ENCODE data around the gene SEC14L1.
"Not testable (repeated sequence)": the region's sequence is repeated elsewhere in the genome, so short reads cannot be mapped to it uniquely, and the experiment has no call there.

SEC14L1 gene

GRCh38 chr17:77247048-77247541, 106.3 kb downstream of the SEC14L1 start:
- Mint-ChIP-seq H3K4me3 (peak overlapping the region; percentile 74 to 75 (median 74)), H3K27me3 (ENCODE audit: low read depth) (peaks cover 4% of the 10 kb centered on the region), H3K27ac (no peak overlapping the region), H3K4me1 (no peaks in the 10 kb centered on the region), H3K36me3 (ENCODE audit: low read depth) (no peaks in the 10 kb centered on the region), H3K9me3 (no peaks in the 10 kb centered on the region)
- peak; percentile 99 for TF ChIP-seq CTCF (IDR thresholded peaks at IDR 0.05; ENCODE audit: unreplicated experiment in 3 of 3)

GRCh38 chr17:77247609-77248008, 106.8 kb downstream of the SEC14L1 start:
- Mint-ChIP-seq H3K4me1 (peaks cover 3% of the 10 kb centered on the region), H3K27me3 (ENCODE audit: low read depth) (peaks cover 4% of the 10 kb centered on the region), H3K9me3 (no peaks in the 10 kb centered on the region), H3K36me3 (ENCODE audit: low read depth) (no peaks in the 10 kb centered on the region), H3K27ac (no peak overlapping the region), H3K4me3 (peak overlapping the region; percentile 74 to 75 (median 74))
- no peak for TF ChIP-seq CTCF (IDR thresholded peaks at IDR 0.05; ENCODE audit: unreplicated experiment in 3 of 3)

GRCh38 chr17:77248216-77249114, 107.7 kb downstream of the SEC14L1 start:
- Mint-ChIP-seq H3K36me3 (ENCODE audit: low read depth) (no peaks in the 10 kb centered on the region), H3K27ac (peak overlapping the region; percentile 14 to 80 (median 30)), H3K9me3 (no peaks in the 10 kb centered on the region), H3K4me3 (peak overlapping the region; percentile 62 to 68 (median 68)), H3K4me1 (peaks cover 6% of the 10 kb centered on the region), H3K27me3 (ENCODE audit: low read depth) (peaks cover 4% of the 10 kb centered on the region)
- no peak for TF ChIP-seq CTCF (IDR thresholded peaks at IDR 0.05; ENCODE audit: unreplicated experiment in 3 of 3)

GRCh38 chr17:77251622-77252183, 110.9 kb downstream of the SEC14L1 start:
- no peak for TF ChIP-seq CTCF (IDR thresholded peaks at IDR 0.05; ENCODE audit: unreplicated experiment in 3 of 3)
- Mint-ChIP-seq H3K27me3 (ENCODE audit: low read depth) (peaks cover 4% of the 10 kb centered on the region), H3K36me3 (ENCODE audit: low read depth) (no peaks in the 10 kb centered on the region), H3K4me3 (no peak overlapping the region), H3K27ac (peak overlapping the region in 2 of 3 experiments; percentile 2 to 6), H3K4me1 (peaks cover 9% of the 10 kb centered on the region), H3K9me3 (no peaks in the 10 kb centered on the region)

DNA sequence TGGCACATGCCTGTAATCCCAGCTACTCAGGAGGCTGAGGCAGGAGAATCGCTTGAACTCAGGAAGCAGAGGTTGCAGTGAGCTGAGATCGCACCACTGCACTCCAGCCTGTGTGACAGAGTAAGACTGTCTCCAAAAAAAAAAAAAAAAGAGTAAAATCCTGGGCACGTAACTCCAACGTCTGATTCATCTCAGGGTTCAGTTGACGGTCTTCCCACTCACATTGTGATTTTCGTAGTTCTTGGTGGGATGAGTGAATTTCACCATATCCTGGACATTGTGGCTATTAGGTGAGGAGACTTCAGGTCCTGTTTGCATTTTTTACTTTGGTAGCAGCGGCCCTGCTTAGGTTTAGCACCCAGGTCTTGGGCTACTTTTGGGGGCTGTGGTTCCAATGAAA, 111.5 kb downstream of the SEC14L1 start:
- not testable (repeated sequence) for H3K36me3 Mint-ChIP-seq (ENCODE audit: low read depth); H3K27me3 Mint-ChIP-seq (ENCODE audit: low read depth); H3K4me3 Mint-ChIP-seq; H3K4me1 Mint-ChIP-seq; H3K9me3 Mint-ChIP-seq
- peak overlapping the region; percentile 63 to 76 (median 69) for H3K27ac Mint-ChIP-seq

DNA sequence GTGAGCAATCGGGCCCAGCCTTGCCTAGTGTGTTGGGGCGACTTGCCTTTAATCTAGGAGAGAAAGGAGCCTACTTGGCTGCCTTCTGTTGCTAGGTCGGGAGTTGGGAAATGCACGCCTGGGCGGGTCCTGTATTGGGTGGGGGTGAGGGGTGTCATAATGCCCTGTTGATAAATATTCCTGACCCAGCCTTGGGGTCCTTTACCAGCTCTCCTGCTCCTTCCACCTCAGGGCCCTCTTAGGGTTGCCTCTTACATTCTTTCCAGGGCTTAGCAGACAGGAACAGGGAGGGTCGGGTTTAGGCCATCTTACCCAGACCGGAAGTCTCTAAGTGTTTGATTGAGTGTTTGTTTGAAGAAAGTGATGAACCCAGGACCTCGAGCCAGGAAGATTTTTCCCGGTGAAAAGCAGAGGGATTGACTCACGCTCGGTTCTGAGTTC, 112.9 kb downstream of the SEC14L1 start:
- no peaks in the 10 kb centered on the region for H3K36me3 Mint-ChIP-seq (ENCODE audit: low read depth)
- H3K4me3 Mint-ChIP-seq, result no peak overlapping the region
- no peaks in the 10 kb centered on the region for H3K9me3 Mint-ChIP-seq
- no peak for TF ChIP-seq CTCF (IDR thresholded peaks at IDR 0.05; ENCODE audit: unreplicated experiment in 3 of 3)
- peaks cover 9% of the 10 kb centered on the region for H3K4me1 Mint-ChIP-seq
- H3K27ac Mint-ChIP-seq, result peak overlapping the region; percentile 35 to 71 (median 58)
- peaks cover 9% of the 10 kb centered on the region for H3K27me3 Mint-ChIP-seq (ENCODE audit: low read depth)

Measured in nephron (organoid).